Measurements from ENCODE around the gene TNPO2.
A peak's percentile ranks its signal among the peaks of the same experiment; 100 is the strongest.

Gene TNPO2

GRCh38 chr19:12672744-12673143 lies 51.0 kb downstream of the TNPO2 start:
- DNase-seq = no peak

- DNase-seq = no peak
These were observed 53.4 kb downstream of the TNPO2 start for GRCh38 chr19:12670159-12670928.

- DNase-seq = peak; percentile 82
These were observed 54.2 kb downstream of the TNPO2 start for GRCh38 chr19:12669270-12670158.

GRCh38 chr19:12668932-12669269 lies 54.8 kb downstream of the TNPO2 start:
- DNase-seq = no peak

- DNase-seq = no peak
These were observed 55.4 kb downstream of the TNPO2 start for GRCh38 chr19:12668346-12668745.

DNA sequence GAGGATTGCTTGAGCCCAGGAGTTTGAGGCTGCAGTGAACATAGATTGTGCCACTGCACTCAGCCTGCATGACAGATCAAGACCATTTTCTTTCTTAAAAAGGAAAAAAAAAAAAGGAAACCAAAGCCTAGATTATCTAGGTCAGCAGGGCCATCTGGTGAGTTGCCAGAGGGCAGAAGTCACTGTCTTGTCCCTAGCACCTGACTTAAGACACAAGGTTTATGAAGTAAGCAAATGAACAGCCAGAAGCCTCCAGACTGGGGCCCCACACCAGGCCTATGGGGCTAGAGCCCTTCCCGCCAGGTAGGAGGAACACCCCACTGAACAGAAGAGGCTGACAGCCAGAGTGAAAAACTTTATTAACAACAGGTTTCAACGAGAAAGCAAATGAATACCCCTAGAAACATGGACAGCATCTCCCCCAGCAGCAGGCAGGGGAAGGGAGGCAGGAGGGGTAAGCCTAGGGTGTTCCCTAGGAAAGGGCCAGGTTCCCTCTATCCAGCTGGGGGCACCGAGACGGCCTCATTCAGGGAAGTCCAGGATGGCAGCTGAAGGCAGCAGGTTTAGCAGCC lies 55.9 kb downstream of the TNPO2 start:
- no peak for DNase-seq

DNA sequence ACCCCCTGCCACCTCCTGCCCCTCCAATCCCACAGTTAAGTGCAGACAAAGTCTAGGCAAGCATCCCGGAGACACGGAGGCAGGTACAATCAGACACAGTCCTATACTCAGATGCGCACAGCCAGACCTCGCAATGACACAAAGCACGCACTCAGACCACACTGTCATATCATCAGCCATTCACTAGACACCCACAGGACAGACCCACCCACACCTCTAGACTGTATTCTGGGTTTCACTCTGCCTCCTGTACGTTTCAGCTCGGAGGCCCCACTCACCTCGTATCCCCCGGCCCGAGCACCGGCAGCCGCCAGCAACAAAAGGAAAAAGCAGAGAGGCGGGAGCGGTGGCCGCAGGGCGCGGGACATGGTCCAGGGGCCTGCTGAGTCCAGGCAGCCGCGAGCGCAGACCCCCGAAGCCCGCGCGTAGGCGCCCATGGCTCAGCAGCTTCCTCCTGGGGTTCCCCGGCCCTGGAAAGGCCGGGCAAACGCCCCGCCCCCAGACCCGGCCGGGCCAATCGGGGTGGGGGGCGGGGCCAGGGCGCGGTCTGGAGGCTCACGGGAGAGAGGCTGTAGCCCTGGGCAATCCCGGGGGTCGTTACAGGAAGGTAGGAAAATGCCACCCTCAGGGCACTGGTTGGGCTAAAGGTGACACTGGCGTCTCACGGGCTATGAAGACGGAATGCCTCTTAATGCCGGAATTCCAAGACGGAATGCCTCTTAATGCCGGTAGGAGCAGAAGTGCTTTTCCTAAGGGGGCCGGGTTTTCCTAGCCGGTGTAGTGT lies 57.3 kb downstream of the TNPO2 start, which contains the start of the genes MAN2B1 and WDR83:
TSS of gene MAN2B1 (minus strand) at position 478 of the 784 bp plus-strand sequence. CDS start at position 437, 41 bp downstream.
TSS of gene WDR83 (plus strand) at position 543 of the 784 bp plus-strand sequence. CDS start 2,984 bp downstream, outside the sequence.
- peak; percentile 74 for DNase-seq

GRCh38 chr19:12665671-12666264 lies 58.0 kb downstream of the TNPO2 start:
- DNase-seq = no peak

GRCh38 chr19:12665281-12665573 lies 58.5 kb downstream of the TNPO2 start:
- no peak for DNase-seq

GRCh38 chr19:12664406-12665280 lies 59.1 kb downstream of the TNPO2 start:
- no peak for DNase-seq

DNA sequence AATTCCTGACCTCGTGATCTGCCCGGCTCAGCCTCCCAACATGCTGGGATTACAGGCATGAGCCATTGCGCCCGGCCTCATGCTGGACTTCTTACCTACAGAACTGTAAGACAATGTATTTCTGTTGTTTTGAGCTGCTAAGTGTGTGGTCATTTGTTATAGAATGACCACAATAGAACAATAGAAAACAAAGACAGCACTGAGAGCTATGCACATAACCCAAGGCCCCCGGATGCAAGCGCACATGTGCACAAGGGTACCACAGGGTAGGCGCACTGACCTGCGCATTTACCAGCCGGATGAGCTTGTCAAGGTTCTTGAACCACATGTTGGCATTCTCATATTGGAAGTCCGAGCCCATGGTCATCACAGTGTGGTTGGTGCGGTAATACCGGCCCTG lies 62.8 kb downstream of the TNPO2 start:
- no peak for DNase-seq

DNA sequence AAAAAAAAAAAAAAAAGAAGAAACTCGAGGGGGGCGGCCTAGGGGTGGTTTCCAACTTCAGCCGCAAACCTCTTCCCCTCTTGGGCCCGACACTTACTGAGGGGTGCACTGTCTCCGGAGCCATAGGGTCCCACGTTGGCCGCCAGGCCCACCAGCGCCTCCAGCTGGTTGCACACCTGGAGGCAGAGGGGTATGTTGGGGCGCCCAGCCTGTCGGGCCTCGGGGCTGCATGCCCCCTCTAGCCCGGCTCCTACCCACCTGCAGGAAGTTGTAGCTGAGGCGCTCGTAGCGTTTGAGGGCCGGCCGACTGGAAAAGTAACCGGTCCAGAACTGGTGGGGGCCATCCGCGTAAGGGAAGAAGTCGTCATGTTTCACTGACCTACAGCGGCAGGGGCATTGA lies 65.8 kb downstream of the TNPO2 start:
- no peak for DNase-seq

GRCh38 chr19:12656899-12657571 lies 66.7 kb downstream of the TNPO2 start:
- no peak for DNase-seq

- no peak for DNase-seq
These were observed 68.2 kb downstream of the TNPO2 start for GRCh38 chr19:12655546-12655945.

DNA sequence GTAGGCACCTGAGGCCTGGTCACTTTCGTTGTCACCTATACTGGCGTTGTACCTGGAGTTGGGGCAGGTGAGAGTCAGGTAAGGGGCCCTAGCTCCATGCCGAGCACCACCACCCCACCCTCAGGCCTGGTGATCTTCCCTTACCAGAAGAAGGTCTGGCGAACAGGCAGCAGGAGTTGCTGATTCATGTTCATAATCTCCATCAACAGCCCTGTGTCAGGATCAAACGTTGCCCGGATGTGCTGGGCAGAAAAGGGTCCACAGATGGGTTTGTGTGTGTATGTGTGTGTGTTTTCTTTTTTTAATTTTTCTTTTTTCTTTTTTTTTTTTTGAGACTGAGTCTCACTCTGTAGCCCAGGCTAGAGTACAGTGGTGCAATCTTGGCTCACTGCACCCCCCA lies 71.5 kb downstream of the TNPO2 start:
- DNase-seq = no peak

- no peak for DNase-seq
These were observed 73.8 kb downstream of the TNPO2 start for GRCh38 chr19:12649941-12650340.

Measured in NCI-H1105 treated with DMSO at 0.1 percent for 48 hours (cell line).